ENCODE measurements around the gene ABHD10.

ABHD10 gene

GRCh38 chr3:112002096-112002971 is 23.5 kb downstream of the ABHD10 start:
- DNase-seq: peak; percentile 76

DNA sequence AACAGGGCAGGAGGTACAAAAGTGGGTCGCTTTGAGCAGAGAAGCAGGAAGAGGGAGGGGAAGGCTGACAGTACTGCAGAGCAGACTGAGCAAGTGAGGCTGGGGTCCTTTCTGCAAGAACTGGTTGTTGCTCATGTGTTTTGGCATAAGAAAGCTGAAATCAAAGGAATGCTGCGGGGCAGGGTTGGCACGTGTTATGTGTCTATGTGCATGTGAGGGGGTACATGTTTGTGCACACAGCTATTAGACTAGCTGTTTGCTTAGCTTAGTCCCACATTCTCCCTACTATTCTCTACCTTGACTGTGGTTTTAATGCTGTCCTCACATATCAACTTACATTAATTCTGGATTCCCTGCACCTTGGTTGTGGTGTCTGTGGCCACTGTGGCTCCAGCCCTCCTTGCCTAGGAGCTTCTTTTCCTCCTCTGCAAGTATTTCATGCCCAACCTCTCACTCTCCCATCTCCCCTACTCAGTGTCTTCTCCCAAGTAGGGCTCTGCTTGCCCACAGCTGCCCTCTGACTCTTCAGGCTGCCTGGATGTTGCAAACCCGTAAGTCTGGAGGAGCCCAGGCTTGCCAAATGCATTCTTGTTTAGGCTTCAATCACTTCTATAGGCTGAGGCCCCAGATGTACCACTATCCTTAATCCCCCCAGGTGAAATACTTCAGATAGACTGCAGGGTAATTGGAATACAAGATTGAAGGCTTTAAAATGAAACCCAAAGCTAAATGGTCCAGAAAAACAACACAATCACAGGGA is 24.7 kb downstream of the ABHD10 start:
- DNase-seq: no peak

GRCh38 chr3:112004187-112004586 is 25.4 kb downstream of the ABHD10 start:
- DNase-seq: no peak

- no peak for DNase-seq
Observed at GRCh38 chr3:112004669-112005068, 25.8 kb downstream of the ABHD10 start.

GRCh38 chr3:112005091-112005672 is 26.4 kb downstream of the ABHD10 start:
- no peak for DNase-seq

GRCh38 chr3:112007633-112008032 is 28.8 kb downstream of the ABHD10 start:
- DNase-seq: no peak

DNA sequence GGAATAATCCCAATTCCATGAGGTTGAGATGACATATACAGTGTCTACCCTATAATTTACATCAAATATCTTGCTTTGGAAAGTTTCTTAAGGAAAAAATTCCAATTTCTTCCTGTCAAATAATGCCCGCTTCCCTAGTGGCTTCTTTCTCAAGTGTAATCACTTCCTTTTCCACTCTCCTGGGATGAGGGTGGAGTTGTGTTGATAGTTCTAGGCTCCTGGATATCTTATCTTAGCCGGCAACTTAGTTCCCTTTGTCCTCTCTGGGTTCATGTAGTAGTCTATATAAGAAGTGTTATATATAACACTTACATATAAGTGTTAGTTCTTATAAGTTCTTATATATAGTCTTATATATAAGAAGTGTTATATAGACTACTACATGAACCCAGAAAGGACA is 30.8 kb downstream of the ABHD10 start:
- DNase-seq: no peak

DNA sequence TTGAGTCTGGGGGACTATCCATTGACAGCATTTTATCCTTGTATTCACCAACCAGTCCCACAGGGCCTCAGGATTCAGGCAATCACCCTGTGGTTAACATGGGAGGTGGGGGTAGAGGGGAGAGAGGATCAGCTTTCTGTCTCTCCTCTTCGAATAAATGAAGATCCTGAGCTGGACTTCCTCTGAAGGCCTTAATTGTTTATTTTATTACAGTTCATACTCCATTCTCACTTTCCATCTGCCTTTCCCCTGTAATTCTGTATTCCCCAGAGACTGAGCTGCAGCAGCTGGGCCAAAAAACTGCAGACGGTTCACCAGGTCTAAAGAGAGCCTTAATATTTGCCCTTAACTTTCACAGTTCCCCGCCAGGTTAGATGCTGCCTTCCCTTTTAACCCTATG is 31.8 kb downstream of the ABHD10 start:
- DNase-seq: no peak

DNA sequence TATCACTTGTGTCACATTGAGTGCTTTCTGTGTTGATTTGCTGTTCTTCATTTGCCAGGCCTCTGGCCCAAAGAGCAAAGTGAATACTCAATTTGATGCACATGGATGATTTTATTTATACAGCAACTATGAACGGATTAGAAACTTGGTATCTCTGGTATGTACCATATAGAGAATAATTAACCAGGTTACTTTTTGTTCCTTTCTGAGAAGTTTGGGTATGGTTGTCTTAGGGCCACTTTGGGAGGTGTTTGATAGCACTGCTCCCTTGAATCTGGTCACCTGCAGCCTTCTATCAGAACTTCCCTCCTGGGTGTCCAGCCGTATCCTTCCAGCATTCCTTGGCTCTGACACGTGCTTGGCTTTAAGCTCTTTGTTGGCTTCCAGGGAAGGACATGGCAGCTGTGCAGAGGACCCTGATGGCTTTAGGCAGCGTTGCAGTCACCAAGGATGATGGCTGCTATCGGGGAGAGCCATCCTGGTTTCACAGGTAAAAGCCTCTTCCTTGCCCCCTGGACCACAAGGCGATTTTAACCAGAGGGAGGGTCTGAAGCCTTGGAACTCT is 32.6 kb downstream of the ABHD10 start:
- DNase-seq: no peak

- no peak for DNase-seq
Observed at GRCh38 chr3:112012205-112012992, 33.6 kb downstream of the ABHD10 start.

- peak; percentile 76 for DNase-seq
Observed at GRCh38 chr3:112013058-112013783, 34.4 kb downstream of the ABHD10 start.

DNA sequence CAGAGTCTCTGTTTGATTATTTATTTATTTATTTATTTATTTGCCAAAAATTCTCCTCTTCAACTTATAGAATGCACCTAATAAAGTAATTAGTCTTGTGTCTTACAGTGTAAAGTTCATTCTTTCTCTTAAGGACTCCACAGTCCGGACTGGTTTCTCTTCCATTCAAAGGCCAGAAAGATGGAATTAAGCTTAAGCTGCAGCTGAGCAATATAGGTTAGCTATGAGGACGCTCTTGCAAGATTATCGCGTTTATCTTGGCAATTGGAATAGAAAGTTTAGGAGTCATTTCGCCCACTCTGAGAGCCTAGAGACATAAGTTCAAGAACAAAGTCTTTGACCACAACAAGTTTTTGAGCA is 34.9 kb downstream of the ABHD10 start:
- no peak for DNase-seq

DNA sequence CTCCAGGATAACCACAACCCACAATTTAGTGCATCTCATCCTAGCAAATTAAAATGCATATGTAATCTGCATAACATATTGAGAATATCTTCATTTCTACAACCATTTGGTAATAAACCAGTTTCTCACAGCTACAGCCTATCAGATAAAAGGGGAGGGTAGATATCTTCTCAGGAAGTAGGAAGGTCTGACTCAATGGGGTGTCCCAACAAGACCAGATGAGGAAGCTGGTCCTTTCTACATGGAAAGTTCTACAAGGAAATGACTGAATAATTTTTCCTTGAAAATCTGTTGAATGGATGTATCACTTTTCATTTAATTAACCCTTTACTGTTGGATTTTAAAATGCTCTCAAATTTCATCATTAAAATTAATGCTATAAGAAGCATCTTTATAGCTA is 38.3 kb downstream of the ABHD10 start:
- DNase-seq: no peak

DNA sequence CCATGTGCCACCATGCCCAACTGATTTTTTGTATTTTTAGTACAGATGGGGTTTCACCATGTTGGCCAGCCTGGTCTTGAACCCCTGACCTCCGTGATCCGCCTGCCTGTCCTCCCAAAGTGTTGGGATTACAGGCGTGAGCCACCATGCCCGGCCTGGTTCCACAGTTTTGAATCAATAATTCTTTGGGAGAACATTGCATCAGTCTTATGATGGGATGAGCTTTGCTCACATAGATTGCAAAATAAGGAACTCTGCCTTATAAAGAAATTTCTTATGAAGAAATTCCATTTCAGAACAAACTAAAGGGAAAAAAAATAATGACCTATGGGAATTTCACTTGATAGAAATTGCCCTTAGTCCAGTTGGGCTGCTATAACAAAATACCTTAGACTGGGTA is 39.9 kb downstream of the ABHD10 start:
- DNase-seq: no peak

DNA sequence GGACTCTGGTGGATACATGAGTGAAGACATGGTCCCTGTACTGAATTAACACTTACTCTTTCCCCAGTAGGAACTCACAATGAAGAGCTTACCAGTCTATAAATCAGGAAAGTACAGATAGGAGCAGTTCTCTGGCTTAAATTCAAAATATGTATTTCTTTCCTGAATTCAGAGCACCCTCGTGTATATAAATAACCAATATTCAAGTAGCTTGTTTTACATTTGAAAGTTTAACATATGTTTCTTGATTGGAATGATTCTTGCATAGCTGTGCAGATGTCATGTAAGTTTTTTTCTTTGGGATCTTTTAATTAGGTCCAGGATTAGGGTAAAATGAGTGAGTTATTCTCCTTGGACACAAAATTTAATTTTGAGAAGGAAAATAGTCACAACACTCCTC is 40.9 kb downstream of the ABHD10 start:
- DNase-seq: no peak

- no peak for DNase-seq
Observed at GRCh38 chr3:112020674-112021085, 41.9 kb downstream of the ABHD10 start.

- no peak for DNase-seq
Observed at GRCh38 chr3:112027142-112027541, 48.3 kb downstream of the ABHD10 start.

GRCh38 chr3:112027826-112028225 is 49.0 kb downstream of the ABHD10 start:
- no peak for DNase-seq

DNA sequence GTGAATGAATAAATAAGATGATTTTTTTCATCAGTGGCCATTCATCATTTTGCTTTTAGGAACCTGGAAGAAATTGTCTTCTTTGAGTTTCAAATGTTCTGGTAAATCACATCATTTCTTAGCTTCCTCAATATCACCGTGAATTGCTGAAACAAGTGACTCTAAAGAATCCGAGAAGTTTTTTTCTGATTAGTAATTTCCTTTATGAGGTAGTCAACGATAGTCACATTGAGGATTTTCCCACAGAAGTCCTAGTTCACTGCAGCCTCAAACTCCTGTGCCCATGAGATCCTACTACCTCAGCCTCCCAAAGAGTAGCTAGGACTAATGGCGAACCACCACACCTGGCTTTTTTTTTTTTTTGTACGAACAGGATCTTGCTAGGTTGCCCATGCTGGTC is 52.1 kb downstream of the ABHD10 start:
- DNase-seq: no peak

DNA sequence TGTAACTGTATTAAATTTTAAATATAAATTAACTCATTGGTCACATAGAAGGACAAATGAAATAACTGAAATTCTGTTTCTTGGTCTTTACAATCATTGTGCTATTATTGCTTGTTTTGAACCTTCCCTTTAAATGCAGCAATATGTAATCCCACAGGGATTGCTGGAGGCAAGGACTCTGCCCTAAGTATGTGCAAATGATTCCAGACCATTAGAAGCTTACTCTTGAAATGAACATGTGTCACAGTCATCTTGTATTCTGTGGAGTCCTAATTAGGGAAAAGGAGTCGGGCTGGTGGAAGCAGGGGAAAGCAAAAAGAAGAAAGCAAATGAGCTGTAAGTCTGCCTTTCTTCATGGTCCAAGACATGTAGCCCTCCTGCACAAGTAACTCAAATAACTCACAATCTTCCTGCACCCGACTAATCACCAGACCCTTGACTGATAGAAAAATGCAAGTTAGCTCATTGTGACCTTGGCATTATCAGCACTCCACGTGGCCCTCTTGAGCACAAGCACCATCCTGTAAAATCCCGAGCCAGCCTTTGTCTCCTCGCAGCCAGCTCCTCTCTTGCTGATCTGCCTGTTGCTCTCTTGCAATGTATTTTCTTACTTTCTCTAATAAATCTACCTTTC is 53.4 kb downstream of the ABHD10 start:
- DNase-seq: no peak

- no peak for DNase-seq
Observed at GRCh38 chr3:112034436-112034835, 55.6 kb downstream of the ABHD10 start, which contains the start of gene TMPRSS7. Gene TMPRSS7, plus strand, starts transcription at chr3:112034736. Its CDS starts 110 bp downstream, at chr3:112034846.

All from activated CD4-positive, alpha-beta T cell treated with anti-CD3 and anti-CD28 coated beads, Interleukin-10, Interleukin-2, amounts not matched to agents 100 ng/mL and 50 ng/mL, durations not matched to agents 16 hours and 8 hours (primary cell).